HG03521 (cell line): ENCODE data around the gene PSMB10.

Source experiments
- ATAC-seq: cut with Tn5 transposase; IDR thresholded peaks from one replicate; pipeline ENCODE4 v1.9.1; 2021; ENCODE audit warnings: mild to moderate bottlenecking, moderate library complexity; ENCODE audit not compliant: unreplicated experiment

PSMB10 gene

GRCh38 chr16:67901734-67902133, 34.9 kb downstream of the PSMB10 start:
- ATAC-seq, result no peak

GRCh38 chr16:67897231-67897630, 39.4 kb downstream of the PSMB10 start:
- ATAC-seq, result no peak

DNA sequence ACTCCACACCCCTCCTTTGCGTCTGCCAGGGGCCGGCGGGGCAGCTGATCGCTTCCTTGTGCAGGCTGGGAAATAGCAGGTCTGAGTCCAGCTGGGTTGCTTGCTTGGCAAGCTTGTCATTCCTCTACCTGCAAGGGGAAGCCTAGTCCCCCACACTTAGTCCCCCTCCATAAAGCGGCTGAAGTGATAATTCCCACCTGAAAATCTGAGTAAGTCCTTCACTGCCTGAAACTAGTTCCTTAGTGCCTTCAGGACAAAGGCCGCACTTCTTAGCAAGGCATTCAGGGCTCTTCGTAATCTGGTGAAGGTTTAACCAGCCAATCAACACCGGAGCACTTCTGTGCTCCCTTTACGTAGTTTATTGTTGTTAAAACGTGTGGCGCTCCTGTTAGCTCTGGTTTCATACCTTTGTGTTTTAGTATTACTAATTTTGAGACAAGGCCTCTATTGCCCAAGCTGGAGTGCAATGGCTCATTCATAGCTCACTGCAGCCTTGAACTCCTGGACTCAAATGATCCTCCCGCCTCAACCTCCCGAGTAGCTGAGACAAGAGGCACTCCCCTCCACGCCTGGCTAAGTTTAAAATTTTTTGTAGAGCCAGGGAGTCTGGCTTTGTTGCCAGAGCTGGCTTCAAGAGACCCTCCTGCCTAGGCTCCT, 42.8 kb downstream of the PSMB10 start:
- ATAC-seq, result no peak

DNA sequence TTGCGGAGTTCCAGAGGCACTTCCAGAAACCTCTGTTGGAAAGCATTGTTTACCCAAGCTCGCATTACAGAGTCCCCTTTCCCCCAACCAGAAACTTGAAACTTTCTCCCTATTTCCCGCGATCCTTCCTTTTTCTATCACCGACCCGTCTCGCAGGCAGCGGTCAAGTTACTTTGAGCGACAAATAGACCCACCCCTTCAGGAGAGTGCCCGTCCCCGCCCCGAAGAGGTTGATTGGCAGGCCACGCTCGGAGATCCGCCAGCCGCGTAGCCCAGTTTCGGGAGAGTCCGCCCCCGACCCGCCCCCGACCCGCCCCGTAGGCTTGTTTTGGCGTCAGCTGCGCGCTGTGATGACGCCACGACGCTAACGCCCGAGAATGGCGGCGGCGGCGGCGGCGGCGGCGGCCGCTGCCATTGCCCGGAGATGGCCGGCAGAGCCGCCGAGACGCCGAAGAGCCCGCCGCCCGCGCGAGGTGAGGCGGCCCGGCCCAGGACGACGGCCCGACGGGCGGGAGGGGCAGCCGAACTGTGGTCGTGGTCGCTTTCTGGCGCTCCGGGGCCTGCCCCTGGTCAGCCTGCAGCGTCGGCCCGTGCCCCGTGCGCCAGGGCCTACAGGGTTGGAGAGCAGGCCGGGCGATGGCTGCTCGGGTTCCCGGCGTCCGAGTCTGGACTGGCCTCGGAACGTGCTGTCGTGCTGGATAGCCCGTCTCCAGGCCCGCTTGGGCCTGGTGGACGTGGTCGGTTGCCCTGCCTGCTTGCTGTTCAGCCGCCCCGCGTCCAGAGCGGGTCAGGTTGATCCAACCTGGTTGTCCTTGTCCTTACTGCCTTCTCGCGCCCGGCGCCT, 43.5 kb downstream of the PSMB10 start, which contains the start of gene PSKH1:
Gene PSKH1 (plus strand): TSS at position 356 of the 844 bp plus-strand sequence. CDS start 15,496 bp downstream, outside the sequence.
- peak; percentile 92 for ATAC-seq

DNA sequence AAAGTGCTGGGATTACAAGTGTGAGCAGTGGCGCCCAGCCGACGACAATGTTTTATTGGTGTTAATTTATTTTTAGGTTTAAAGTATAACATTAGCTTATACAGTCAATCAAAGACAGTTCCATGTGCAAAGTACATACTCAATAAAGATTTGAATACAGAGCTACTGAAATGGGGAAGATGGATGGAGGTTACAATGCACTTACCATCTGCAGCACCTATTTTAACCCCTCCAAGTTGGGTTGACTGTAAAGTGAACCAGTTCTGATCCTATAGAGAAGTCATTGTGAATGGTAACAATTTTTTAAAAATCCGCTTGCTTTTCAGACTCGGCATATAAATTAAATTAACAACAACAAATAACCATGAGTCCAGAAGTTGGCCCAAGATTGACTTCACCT, 44.3 kb downstream of the PSMB10 start:
- ATAC-seq, result no peak

GRCh38 chr16:67888331-67888730, 48.3 kb downstream of the PSMB10 start:
- ATAC-seq, result no peak

GRCh38 chr16:67886387-67886786, 50.3 kb downstream of the PSMB10 start:
- ATAC-seq, result no peak

- no peak for ATAC-seq
These were observed 50.7 kb downstream of the PSMB10 start for GRCh38 chr16:67885976-67886375.

GRCh38 chr16:67885545-67885944, 51.1 kb downstream of the PSMB10 start:
- no peak for ATAC-seq

- ATAC-seq, result no peak
These were observed 52.0 kb downstream of the PSMB10 start, which contains the start of gene NRN1L for GRCh38 chr16:67884684-67885083. Gene NRN1L (plus strand): TSS chr16:67884885. CDS start chr16:67884904, 19 bp downstream.
